ENCODE data around the gene CDK14. TPM values are rescaled to one million over a fixed set of nuclear protein-coding genes. Genes with fewer than 3 reads are reported as not detected.

Gene CDK14
- total RNA-seq, 2 experiments from 2014 or later, result 0.05 to 0.27 TPM

DNA sequence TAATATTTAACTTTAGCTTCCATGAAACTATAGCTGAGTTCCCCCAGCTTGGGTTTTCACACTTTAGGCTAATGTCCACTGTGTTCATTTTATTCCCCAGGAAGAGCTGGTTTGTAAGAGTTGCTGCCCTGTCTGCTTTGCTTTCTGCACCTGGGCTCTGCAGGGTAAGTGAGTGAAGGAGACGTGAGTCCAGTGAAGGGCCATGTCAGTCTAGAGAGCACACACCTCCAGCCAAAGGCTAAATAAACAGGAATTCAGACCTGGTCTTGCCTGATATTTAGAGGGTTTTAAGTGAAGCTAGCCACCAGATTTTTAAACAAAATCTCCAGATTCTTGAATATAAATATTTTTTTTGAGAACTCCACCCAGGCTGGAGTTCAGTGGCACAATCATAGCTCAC is 643.7 kb downstream of the CDK14 start:
- POLR2A ChIA-PET, result no interaction called here
- CTCF ChIA-PET, result no interaction called here

DNA sequence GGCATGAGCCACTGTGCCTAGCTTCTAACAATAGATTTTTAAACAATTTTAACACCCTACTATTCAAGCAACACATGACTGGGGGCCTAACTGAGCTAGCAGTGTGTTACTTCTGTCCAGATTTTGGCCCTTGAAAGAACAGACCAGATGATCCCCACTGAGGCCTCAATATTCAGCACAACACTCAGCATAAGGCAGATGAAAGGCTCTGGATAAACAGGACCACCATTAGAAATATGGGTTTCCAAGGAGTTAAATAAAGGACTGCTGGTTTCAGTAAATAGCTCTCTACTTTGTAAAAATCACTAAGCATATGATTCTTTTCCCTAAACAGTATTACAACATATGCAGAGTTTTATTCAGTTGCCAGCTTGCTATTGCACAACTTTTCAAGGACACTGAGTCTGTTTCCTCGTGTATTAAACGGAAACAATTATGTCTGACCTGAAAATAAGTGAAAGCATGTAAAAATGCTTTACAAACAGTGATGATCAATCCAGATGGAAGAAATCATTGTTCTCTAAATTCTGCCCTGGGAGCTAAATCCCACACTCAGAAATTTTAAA is 644.3 kb downstream of the CDK14 start:
- Mint-ChIP-seq H3K27me3 (peaks cover 2% of the 10 kb centered on the region), H3K4me3 (no peak overlapping the region)
- CTCF ChIA-PET, result interaction anchor here (0.5 kb wide), 1 partner anchor 86 kb away, joined by 3 read pairs; no protein-coding TSS in a partner anchor

More for the DNA sequence above, 643.7 kb downstream of the CDK14 start:
- Mint-ChIP-seq H3K27me3 (peaks cover 2% of the 10 kb centered on the region), H3K4me1 (ENCODE audit: low read depth) (no peaks in the 10 kb centered on the region), H3K36me3 (ENCODE audit: low read depth) (no peaks in the 10 kb centered on the region), H3K4me3 (no peak overlapping the region), H3K27ac (no peak overlapping the region), H3K9me3 (no peaks in the 10 kb centered on the region)
- ATAC-seq (no peak), DNase-seq (no peak)
- TF ChIP-seq, protein P1, sequence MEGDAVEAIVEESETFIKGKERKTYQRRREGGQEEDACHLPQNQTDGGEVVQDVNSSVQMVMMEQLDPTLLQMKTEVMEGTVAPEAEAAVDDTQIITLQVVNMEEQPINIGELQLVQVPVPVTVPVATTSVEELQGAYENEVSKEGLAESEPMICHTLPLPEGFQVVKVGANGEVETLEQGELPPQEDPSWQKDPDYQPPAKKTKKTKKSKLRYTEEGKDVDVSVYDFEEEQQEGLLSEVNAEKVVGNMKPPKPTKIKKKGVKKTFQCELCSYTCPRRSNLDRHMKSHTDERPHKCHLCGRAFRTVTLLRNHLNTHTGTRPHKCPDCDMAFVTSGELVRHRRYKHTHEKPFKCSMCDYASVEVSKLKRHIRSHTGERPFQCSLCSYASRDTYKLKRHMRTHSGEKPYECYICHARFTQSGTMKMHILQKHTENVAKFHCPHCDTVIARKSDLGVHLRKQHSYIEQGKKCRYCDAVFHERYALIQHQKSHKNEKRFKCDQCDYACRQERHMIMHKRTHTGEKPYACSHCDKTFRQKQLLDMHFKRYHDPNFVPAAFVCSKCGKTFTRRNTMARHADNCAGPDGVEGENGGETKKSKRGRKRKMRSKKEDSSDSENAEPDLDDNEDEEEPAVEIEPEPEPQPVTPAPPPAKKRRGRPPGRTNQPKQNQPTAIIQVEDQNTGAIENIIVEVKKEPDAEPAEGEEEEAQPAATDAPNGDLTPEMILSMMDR (IDR thresholded peaks at IDR 0.05), result no peak
- intact Hi-C loops (cut with micrococcal nuclease), result no loop called here

DNA sequence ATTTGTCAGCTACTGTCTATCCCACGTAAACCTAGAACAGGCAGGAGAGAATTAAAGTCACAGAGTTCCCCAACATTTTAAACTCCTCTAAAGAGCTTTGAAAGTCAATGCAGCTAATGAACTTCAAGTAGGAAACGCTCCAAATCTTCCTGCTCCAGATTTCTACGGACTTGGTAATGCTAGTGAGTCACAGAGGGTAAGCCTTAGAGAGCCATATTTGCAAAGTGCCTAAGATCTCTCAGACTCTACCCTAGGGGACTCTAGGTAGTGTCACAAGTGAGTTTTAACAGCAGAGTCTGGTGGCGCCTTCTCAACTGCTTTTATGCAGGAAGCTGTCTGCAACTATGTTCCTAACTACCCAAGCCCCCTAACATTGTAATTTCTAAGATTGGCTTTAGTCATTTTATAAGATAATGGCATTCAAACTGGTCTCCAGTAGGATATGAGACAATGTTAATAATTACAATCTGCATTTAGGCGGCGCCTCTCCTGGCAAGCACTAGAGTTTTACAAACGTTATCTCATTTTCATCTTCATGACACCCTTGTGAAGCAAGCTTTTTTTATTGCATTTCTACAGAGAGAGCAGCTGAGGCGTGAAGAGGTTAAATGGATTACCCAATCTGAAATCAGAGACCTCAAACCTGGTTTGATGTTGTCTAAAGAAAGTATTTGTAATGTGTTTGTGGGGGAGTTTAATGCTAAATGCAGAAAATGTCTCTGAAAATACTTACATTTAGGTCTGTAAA is 646.1 kb downstream of the CDK14 start:
- Mint-ChIP-seq H3K4me3 (no peak overlapping the region), H3K36me3 (ENCODE audit: low read depth) (no peaks in the 10 kb centered on the region), H3K9me3 (no peaks in the 10 kb centered on the region), H3K27me3 (peaks cover 2% of the 10 kb centered on the region), H3K27ac (no peak overlapping the region), H3K4me1 (ENCODE audit: low read depth) (no peaks in the 10 kb centered on the region)
- TF ChIP-seq, protein P1 (IDR thresholded peaks at IDR 0.05), result no peak
- DNase-seq (no peak), ATAC-seq (no peak)
- intact Hi-C loops (cut with micrococcal nuclease), result no loop called here
- POLR2A ChIA-PET, result no interaction called here
- CTCF ChIA-PET, result no interaction called here

More for the DNA sequence above, 644.3 kb downstream of the CDK14 start:
- intact Hi-C loops (cut with micrococcal nuclease), result no loop called here
- TF ChIP-seq, protein P1 (IDR thresholded peaks at IDR 0.05), result no peak
- Mint-ChIP-seq H3K36me3 (ENCODE audit: low read depth) (no peaks in the 10 kb centered on the region), H3K27ac (no peak overlapping the region), H3K9me3 (no peaks in the 10 kb centered on the region), H3K4me1 (ENCODE audit: low read depth) (no peaks in the 10 kb centered on the region)
- ATAC-seq, result no peak
- no peak for DNase-seq
- POLR2A ChIA-PET, result no interaction called here

DNA sequence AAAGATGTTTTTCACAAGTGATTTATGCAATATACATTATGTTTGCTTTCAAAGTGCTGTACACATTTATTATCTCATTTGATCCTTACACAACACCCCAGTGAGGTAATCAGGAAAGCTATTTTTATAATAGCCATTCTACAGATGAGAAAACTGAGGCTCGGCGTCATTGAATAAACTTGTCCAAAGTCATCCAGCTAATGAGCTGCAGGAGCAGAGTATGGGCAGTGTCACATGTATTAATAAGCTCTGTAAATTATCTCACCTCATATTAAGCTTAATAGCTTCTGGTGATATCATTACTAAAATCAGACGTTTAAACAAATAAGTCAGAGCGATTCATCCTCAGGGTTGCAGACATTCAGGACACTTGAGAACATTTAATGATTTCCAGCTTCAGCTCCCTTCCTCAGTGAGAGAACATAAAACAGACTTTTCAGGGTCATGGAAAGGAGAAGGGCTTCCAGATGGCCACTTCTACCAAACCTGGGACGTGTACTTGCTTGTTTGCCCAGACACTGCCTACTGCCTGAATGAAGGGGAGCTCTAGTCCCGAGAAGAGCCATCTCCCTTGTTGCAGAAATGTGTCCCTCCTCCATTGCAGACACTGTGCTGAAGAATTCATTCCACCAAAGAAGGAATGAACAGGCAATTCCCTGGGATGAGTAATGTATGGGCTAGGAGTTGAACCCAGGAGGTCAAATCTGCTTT is 647.6 kb downstream of the CDK14 start:
- Mint-ChIP-seq H3K36me3 (ENCODE audit: low read depth) (no peaks in the 10 kb centered on the region), H3K4me3 (no peak overlapping the region), H3K9me3 (peaks cover 1% of the 10 kb centered on the region), H3K27me3 (peaks cover 6% of the 10 kb centered on the region), H3K4me1 (ENCODE audit: low read depth) (no peaks in the 10 kb centered on the region), H3K27ac (no peak overlapping the region)
- no peak for DNase-seq
- TF ChIP-seq, protein P1 (IDR thresholded peaks at IDR 0.05), result no peak
- ChIA-PET CTCF (no interaction called here), POLR2A (no interaction called here)
- intact Hi-C loops (cut with micrococcal nuclease), result no loop called here
- ATAC-seq, result no peak

DNA sequence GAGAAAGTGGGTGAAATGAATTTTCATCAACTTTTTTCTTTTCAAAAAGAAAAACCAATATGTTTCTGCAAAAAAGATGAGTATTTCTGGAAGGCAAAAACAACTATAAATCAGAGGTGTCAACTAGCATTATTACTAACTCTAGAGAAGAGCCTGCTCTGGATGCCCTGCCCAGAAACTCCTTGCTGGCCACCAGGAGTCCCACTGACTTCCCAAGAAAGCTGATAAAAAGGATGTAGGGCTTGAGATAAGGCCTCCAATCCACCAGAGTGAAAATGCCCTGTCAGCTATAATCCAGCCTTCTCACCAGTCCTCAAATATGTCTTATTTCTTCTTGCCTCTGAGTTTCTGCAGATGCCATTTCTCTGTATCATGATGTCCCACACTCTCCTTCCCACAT is 651.4 kb downstream of the CDK14 start:
- intact Hi-C loops (cut with micrococcal nuclease), result no loop called here
- TF ChIP-seq, protein P1 (IDR thresholded peaks at IDR 0.05), result no peak
- ChIA-PET CTCF (no interaction called here), POLR2A (no interaction called here)
- H3K4me1 Mint-ChIP-seq (ENCODE audit: low read depth), result no peaks in the 10 kb centered on the region
- ATAC-seq (no peak), DNase-seq (no peak)
- no peaks in the 10 kb centered on the region for H3K36me3 Mint-ChIP-seq (ENCODE audit: low read depth)
- no peak overlapping the region for H3K4me3 Mint-ChIP-seq
- H3K27ac Mint-ChIP-seq, result no peak overlapping the region
- H3K27me3 Mint-ChIP-seq, result peaks cover 6% of the 10 kb centered on the region
- H3K9me3 Mint-ChIP-seq, result peaks cover 1% of the 10 kb centered on the region
